Lower lobe of right lung (tissue), 2 donors: ENCODE measurements around the gene VWA5B1. TPM values are rescaled to one million over a fixed set of nuclear protein-coding genes. Genes with fewer than 3 reads are reported as not detected.

ENCODE experiments used
- ATAC-seq, 2 donors: fragments of 200-7000 bp; cut with Tn5 transposase; one replicate each; pipeline ENCODE4 v1.9.1; 2020 to 2022; ENCODE audit warnings: mild to moderate bottlenecking in 2 of 2, moderate library complexity in 2 of 2
- DNase-seq: peaks from one replicate; pipeline ENCODE4 v3.0.0-alpha.2; 2020
- H3K27ac ChIP-seq: fragments of 200-600 bp; one replicate; pipeline ENCODE4 v1.8.0; 2022
- H3K27me3 ChIP-seq: fragments of 200-600 bp; one replicate; pipeline ENCODE4 v1.8.0; 2022; ENCODE audit warnings: low read depth
- H3K36me3 ChIP-seq: fragments of 200-600 bp; one replicate; pipeline ENCODE4 v1.8.0; 2022; ENCODE audit warnings: mild to moderate bottlenecking
- H3K4me1 ChIP-seq: fragments of 200-600 bp; one replicate; pipeline ENCODE4 v1.8.0; 2022
- H3K4me3 ChIP-seq: fragments of 200-600 bp; one replicate; pipeline ENCODE4 v1.8.0; 2022; ENCODE audit warnings: mild to moderate bottlenecking
- H3K9me3 ChIP-seq: fragments of 200-600 bp; one replicate; pipeline ENCODE4 v1.8.0; 2022
- CTCF ChIP-seq: fragments of 200-600 bp; IDR thresholded peaks from one replicate; pipeline ENCODE4 v1.8.0; 2022; ENCODE audit warnings: antibody characterized with exemption, mild to moderate bottlenecking
- intact Hi-C: fragments of 100-400 bp; cut with DNase I; formaldehyde crosslinking; loops from one replicate; pipeline ENCODE4 v1.11.0; 2022
- total RNA-seq: library from RNA; stranded (reverse); fragmentation: NEBNext Ultra II Directional; extraction: Animal tissue kit (Norgen Biotek cat#: 25700); gene quantifications from one replicate; pipeline ENCODE4 v1.2.1, GENCODE V29; 2021
- donor health status: DM: no; HTN: yes; CAD: no; lungs with severe emphysema.

VWA5B1 gene
- total RNA-seq, 1 donor from 2014 or later = 0.30 TPM

- no peak for ATAC-seq
- H3K27ac ChIP-seq = no peak overlapping the region
- no peaks in the 10 kb centered on the region for H3K36me3 ChIP-seq
- no peaks in the 10 kb centered on the region for H3K4me1 ChIP-seq
- no peak overlapping the region for H3K4me3 ChIP-seq
- no peaks in the 10 kb centered on the region for H3K9me3 ChIP-seq
- TF ChIP-seq CTCF = no peak
- DNase-seq = no peak
- H3K27me3 ChIP-seq = peaks cover 5% of the 10 kb centered on the region
- intact Hi-C loops = no loop called here
Measured at GRCh38 chr1:20311289-20311688, 20.6 kb downstream of the VWA5B1 start.

GRCh38 chr1:20312310-20312709 lies 21.6 kb downstream of the VWA5B1 start:
- Histone ChIP-seq H3K4me3 (no peak overlapping the region), H3K4me1 (no peaks in the 10 kb centered on the region), H3K36me3 (no peaks in the 10 kb centered on the region), H3K27me3 (peaks cover 5% of the 10 kb centered on the region), H3K9me3 (no peaks in the 10 kb centered on the region), H3K27ac (no peak overlapping the region)
- TF ChIP-seq CTCF = no peak
- DNase-seq (no peak), ATAC-seq (no peak)
- intact Hi-C loops = no loop called here

DNA sequence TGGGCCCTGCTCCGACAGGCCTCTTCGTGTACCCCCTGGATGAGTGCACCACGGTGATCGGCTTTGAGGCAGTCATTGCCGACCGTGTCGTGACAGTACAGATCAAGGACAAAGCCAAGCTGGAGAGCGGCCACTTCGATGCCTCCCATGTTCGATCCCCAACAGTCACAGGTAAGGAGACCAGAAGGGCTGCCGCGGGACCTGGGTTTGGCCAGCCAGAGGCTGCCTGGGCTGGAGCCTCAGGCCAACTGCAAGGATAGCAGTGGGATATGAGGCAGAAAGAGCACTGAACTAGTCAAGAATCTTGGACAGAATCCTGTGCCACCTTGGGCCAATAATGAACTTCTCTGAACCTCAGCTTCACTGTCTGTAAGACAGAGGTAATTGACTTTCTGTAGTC lies 22.1 kb downstream of the VWA5B1 start:
- ATAC-seq (no peak), DNase-seq (no peak)
- H3K9me3 ChIP-seq = no peaks in the 10 kb centered on the region
- intact Hi-C loops = no loop called here
- no peaks in the 10 kb centered on the region for H3K4me1 ChIP-seq
- H3K27ac ChIP-seq = no peak overlapping the region
- TF ChIP-seq CTCF = no peak
- H3K36me3 ChIP-seq = no peaks in the 10 kb centered on the region
- no peak overlapping the region for H3K4me3 ChIP-seq
- peaks cover 5% of the 10 kb centered on the region for H3K27me3 ChIP-seq

- Histone ChIP-seq H3K4me3 (no peak overlapping the region), H3K27me3 (peaks cover 5% of the 10 kb centered on the region), H3K4me1 (peaks cover 13% of the 10 kb centered on the region), H3K36me3 (no peaks in the 10 kb centered on the region), H3K27ac (no peak overlapping the region), H3K9me3 (no peaks in the 10 kb centered on the region)
- no peak for TF ChIP-seq CTCF
- intact Hi-C loops = no loop called here
- DNase-seq (no peak), ATAC-seq (no peak)
Measured at GRCh38 chr1:20317471-20317870, 26.8 kb downstream of the VWA5B1 start.

DNA sequence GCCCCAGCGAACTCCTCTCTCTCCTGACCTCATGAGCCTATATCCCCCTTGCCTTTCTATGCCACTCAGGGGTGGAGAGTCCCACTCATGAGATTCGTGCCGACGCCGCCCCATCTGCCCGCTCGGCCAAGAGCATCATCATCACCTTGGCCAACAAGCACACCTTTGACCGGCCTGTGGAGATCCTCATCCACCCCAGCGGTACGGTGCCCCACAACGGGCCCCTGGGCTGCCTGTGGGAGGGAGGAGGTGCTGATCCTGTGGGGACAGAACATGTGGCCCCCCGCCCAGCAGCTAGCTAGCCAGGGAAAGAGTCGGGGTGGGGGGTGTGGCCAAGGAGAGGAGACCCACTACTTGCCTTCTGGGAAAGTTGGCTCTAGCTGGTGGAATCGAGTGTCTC lies 27.8 kb downstream of the VWA5B1 start:
- DNase-seq (no peak), ATAC-seq (no peak)
- no peak overlapping the region for H3K27ac ChIP-seq
- TF ChIP-seq CTCF = no peak
- intact Hi-C loops = no loop called here
- H3K4me1 ChIP-seq = peaks cover 16% of the 10 kb centered on the region
- no peak overlapping the region for H3K4me3 ChIP-seq
- no peaks in the 10 kb centered on the region for H3K36me3 ChIP-seq
- peaks cover 5% of the 10 kb centered on the region for H3K27me3 ChIP-seq
- no peaks in the 10 kb centered on the region for H3K9me3 ChIP-seq

- TF ChIP-seq CTCF = no peak
- H3K4me1 ChIP-seq = peaks cover 16% of the 10 kb centered on the region
- peaks cover 10% of the 10 kb centered on the region for H3K27me3 ChIP-seq
- no peak overlapping the region for H3K4me3 ChIP-seq
- ATAC-seq (no peak), DNase-seq (no peak)
- no peak overlapping the region for H3K27ac ChIP-seq
- no peaks in the 10 kb centered on the region for H3K9me3 ChIP-seq
- intact Hi-C loops = no loop called here
- no peaks in the 10 kb centered on the region for H3K36me3 ChIP-seq
Measured at GRCh38 chr1:20318971-20319370, 28.3 kb downstream of the VWA5B1 start.
